ENCODE measurements around the gene GUCA1A. TPM values are rescaled to one million over a fixed set of nuclear protein-coding genes. Genes with fewer than 3 reads are reported as not detected.
"Not testable (repeated sequence)": the region's sequence is repeated elsewhere in the genome, so short reads cannot be mapped to it uniquely, and the experiment has no call there.

Gene GUCA1A
- polyA plus RNA-seq, 1 donor, result 0.49 TPM

DNA sequence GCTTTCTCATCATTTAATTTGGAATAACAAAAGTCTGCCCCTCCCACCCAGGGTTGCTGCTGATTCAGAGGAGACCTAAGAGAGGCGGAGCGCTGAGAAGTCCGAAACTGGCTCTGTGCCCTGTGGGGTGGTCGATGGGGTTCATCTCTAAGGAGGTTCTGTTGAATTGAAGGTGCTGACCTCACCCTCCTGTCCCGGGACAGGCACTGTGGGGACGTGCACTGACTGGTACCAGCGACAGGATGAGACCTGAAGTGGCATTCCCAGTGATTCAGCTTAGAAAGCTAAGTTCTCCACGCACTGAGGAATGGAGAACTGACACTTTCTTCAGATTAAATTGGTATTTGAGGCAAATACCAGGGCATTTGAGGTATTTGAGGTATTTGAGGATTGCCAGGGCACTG is 20.3 kb downstream of the GUCA1A start:
- WGBS (ENCODE audit: insufficient coverage, low lambda C conversion rate), result no CpG with 5 or more reads among the region's 8 CpGs
- H3K4me3 ChIP-seq (ENCODE audit: low read length), result no peak overlapping the region

DNA sequence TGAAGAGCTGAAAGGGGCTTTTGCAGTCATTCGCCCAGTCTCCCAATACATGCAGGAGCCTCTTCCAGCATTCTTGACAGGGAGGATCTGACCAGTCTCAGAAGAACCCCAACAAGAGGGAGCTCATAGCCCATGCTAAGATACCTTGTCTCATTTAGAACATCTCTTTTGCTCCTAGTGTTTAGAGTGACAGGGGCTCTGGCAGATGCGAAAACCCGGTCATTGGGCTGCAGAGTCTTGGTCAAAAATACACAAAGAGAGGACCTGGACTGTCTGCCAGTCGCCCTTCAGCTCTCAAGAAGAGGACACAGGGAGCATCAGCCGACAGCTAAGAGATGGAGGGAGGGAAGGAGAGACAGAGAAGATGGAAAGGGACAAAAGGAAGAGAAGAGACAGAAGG is 20.9 kb downstream of the GUCA1A start:
- H3K27me3 ChIP-seq (ENCODE audit: control insufficient read depth, insufficient read depth, low read length), result no peaks in the 10 kb centered on the region
- no peak for DNase-seq
- no peaks in the 10 kb centered on the region for H3K36me3 ChIP-seq (ENCODE audit: control insufficient read depth, insufficient read depth, low read length)
- H3K4me1 ChIP-seq (ENCODE audit: control insufficient read depth, insufficient read depth, low read length), result peaks cover 9% of the 10 kb centered on the region
- no peak overlapping the region for H3K27ac ChIP-seq (ENCODE audit: low read length)
- 80% methylated on average over 2 of the region's 5 CpGs for WGBS (ENCODE audit: insufficient coverage, low lambda C conversion rate)
- H3K9me3 ChIP-seq (ENCODE audit: control insufficient read depth, low read depth, low read length), result no peaks in the 10 kb centered on the region
- no peak overlapping the region for H3K4me3 ChIP-seq (ENCODE audit: low read length)

More for the DNA sequence above, 20.3 kb downstream of the GUCA1A start:
- Histone ChIP-seq H3K27ac (ENCODE audit: low read length) (no peak overlapping the region), H3K27me3 (ENCODE audit: control insufficient read depth, insufficient read depth, low read length) (no peaks in the 10 kb centered on the region), H3K36me3 (ENCODE audit: control insufficient read depth, insufficient read depth, low read length) (no peaks in the 10 kb centered on the region), H3K4me1 (ENCODE audit: control insufficient read depth, insufficient read depth, low read length) (peaks cover 9% of the 10 kb centered on the region), H3K9me3 (ENCODE audit: control insufficient read depth, low read depth, low read length) (no peaks in the 10 kb centered on the region)
- DNase-seq, result no peak

GRCh38 chr6:42195415-42195814 is 22.3 kb downstream of the GUCA1A start:
- Histone ChIP-seq H3K36me3 (ENCODE audit: control insufficient read depth, insufficient read depth, low read length) (no peaks in the 10 kb centered on the region), H3K27ac (ENCODE audit: low read length) (no peak overlapping the region), H3K9me3 (ENCODE audit: control insufficient read depth, low read depth, low read length) (no peaks in the 10 kb centered on the region), H3K27me3 (ENCODE audit: control insufficient read depth, insufficient read depth, low read length) (no peaks in the 10 kb centered on the region), H3K4me3 (ENCODE audit: low read length) (no peak overlapping the region), H3K4me1 (ENCODE audit: control insufficient read depth, insufficient read depth, low read length) (peaks cover 13% of the 10 kb centered on the region)
- peak in 1 of 2 donors; percentile 51 for DNase-seq
- no CpG with 5 or more reads among the region's 4 CpGs for WGBS (ENCODE audit: insufficient coverage, low lambda C conversion rate)

DNA sequence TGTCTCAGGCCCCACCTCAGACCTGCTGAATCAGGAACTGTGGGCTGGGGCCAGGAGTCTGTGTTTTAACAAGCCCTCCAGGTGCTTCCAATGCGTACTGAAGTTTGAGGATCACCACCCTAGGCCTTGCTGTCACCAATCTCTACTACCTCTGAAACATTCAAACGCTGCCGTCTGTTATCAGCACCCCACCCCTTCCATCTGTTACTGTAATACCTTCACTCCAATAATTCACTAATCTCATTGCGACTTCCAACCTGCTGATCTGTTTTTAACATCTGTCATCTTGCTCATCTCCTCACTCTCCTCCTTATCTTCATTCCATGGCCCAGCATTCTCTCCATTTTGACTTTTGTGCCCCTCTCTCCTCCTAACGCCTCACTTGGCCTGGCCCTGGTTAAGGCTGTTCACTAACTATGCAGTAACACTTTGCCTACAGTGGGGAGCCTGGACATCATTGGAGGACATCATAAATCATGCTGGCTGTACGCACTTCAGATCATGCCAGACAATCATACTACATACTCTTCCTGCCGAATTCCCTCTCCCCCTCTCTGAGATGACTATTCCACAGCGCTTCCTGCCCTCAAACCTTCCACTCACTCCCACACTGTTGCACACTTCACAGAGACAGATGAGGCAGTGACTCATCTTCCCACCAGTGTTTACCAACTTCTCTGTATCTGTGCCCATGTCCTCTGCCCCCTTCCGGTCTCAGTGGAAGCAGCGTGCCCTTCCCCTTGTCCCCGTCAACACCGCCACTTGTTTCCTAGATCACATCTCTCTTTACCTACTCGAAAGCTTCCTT is 24.6 kb downstream of the GUCA1A start:
- peak in 1 of 2 donors; percentile 25 for DNase-seq
- Histone ChIP-seq H3K27ac (ENCODE audit: low read length) (no peak overlapping the region), H3K27me3 (ENCODE audit: control insufficient read depth, insufficient read depth, low read length) (no peaks in the 10 kb centered on the region), H3K4me1 (ENCODE audit: control insufficient read depth, insufficient read depth, low read length) (peaks cover 16% of the 10 kb centered on the region), H3K4me3 (ENCODE audit: low read length) (no peak overlapping the region), H3K36me3 (ENCODE audit: control insufficient read depth, insufficient read depth, low read length) (no peaks in the 10 kb centered on the region), H3K9me3 (ENCODE audit: control insufficient read depth, low read depth, low read length) (no peaks in the 10 kb centered on the region)
- WGBS (ENCODE audit: insufficient coverage, low lambda C conversion rate), result 40% methylated on average over 9 of the region's 13 CpGs

- H3K27ac ChIP-seq (ENCODE audit: low read length), result no peak overlapping the region
- WGBS (ENCODE audit: insufficient coverage, low lambda C conversion rate), result 100% methylated on average over 1 of the region's 5 CpGs
- H3K9me3 ChIP-seq (ENCODE audit: control insufficient read depth, low read depth, low read length), result no peaks in the 10 kb centered on the region
- H3K4me3 ChIP-seq (ENCODE audit: low read length), result no peak overlapping the region
- peaks cover 24% of the 10 kb centered on the region for H3K4me1 ChIP-seq (ENCODE audit: control insufficient read depth, insufficient read depth, low read length)
- no peak for DNase-seq
- H3K36me3 ChIP-seq (ENCODE audit: control insufficient read depth, insufficient read depth, low read length), result no peaks in the 10 kb centered on the region
- no peaks in the 10 kb centered on the region for H3K27me3 ChIP-seq (ENCODE audit: control insufficient read depth, insufficient read depth, low read length)
Observed at GRCh38 chr6:42199106-42199981, 26.2 kb downstream of the GUCA1A start.

GRCh38 chr6:42200035-42200434 is 26.9 kb downstream of the GUCA1A start:
- no peak overlapping the region for H3K27ac ChIP-seq (ENCODE audit: low read length)
- DNase-seq, result peak in 1 of 2 donors; percentile 32
- 20% methylated on average over 1 of the region's 1 CpG for WGBS (ENCODE audit: insufficient coverage, low lambda C conversion rate)

DNA sequence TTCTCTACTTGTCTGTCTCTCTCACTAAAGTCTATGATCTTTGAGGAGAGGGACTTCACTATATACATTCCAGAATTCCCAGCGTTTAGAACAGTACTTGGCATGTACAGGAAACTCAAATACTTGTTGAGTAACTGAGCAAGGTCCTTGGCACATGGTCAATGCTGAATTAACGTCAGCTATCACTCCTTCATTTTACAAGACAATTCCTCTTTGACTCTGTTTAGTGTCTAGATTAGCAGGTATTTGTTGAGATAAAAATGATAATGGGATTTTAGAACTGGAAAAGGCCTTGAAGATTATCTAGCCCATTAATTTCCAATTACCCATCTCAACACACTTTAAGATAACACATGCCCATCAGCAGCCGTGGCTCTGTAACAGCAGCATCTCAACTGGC is 28.2 kb downstream of the GUCA1A start:
- H3K27ac ChIP-seq (ENCODE audit: low read length), result no peak overlapping the region

More at GRCh38 chr6:42200035-42200434, 26.9 kb downstream of the GUCA1A start:
- Histone ChIP-seq H3K4me3 (ENCODE audit: low read length) (no peak overlapping the region), H3K36me3 (ENCODE audit: control insufficient read depth, insufficient read depth, low read length) (no peaks in the 10 kb centered on the region), H3K27me3 (ENCODE audit: control insufficient read depth, insufficient read depth, low read length) (no peaks in the 10 kb centered on the region), H3K4me1 (ENCODE audit: control insufficient read depth, insufficient read depth, low read length) (peaks cover 31% of the 10 kb centered on the region), H3K9me3 (ENCODE audit: control insufficient read depth, low read depth, low read length) (no peaks in the 10 kb centered on the region)

GRCh38 chr6:42202131-42202915 is 29.2 kb downstream of the GUCA1A start:
- not testable (repeated sequence) for DNase-seq; H3K36me3 ChIP-seq (ENCODE audit: control insufficient read depth, insufficient read depth, low read length); H3K4me3 ChIP-seq (ENCODE audit: low read length); H3K27me3 ChIP-seq (ENCODE audit: control insufficient read depth, insufficient read depth, low read length); H3K9me3 ChIP-seq (ENCODE audit: control insufficient read depth, low read depth, low read length); H3K27ac ChIP-seq (ENCODE audit: low read length)
- no CpG with 5 or more reads among the region's 13 CpGs for WGBS (ENCODE audit: insufficient coverage, low lambda C conversion rate)
- H3K4me1 ChIP-seq (ENCODE audit: control insufficient read depth, insufficient read depth, low read length), result peaks cover 26% of the 10 kb centered on the region

More for the DNA sequence above, 28.2 kb downstream of the GUCA1A start:
- peak in 1 of 2 donors; percentile 33 for DNase-seq
- WGBS (ENCODE audit: insufficient coverage, low lambda C conversion rate), result no CpG with 5 or more reads among the region's 3 CpGs
- no peaks in the 10 kb centered on the region for H3K36me3 ChIP-seq (ENCODE audit: control insufficient read depth, insufficient read depth, low read length)
- no peak overlapping the region for H3K4me3 ChIP-seq (ENCODE audit: low read length)
- no peaks in the 10 kb centered on the region for H3K9me3 ChIP-seq (ENCODE audit: control insufficient read depth, low read depth, low read length)
- no peaks in the 10 kb centered on the region for H3K27me3 ChIP-seq (ENCODE audit: control insufficient read depth, insufficient read depth, low read length)
- H3K4me1 ChIP-seq (ENCODE audit: control insufficient read depth, insufficient read depth, low read length), result peaks cover 28% of the 10 kb centered on the region

- Histone ChIP-seq H3K27ac (ENCODE audit: low read length) (no peak overlapping the region), H3K4me3 (ENCODE audit: low read length) (no peak overlapping the region), H3K9me3 (ENCODE audit: control insufficient read depth, low read depth, low read length) (no peaks in the 10 kb centered on the region), H3K4me1 (ENCODE audit: control insufficient read depth, insufficient read depth, low read length) (peaks cover 27% of the 10 kb centered on the region), H3K36me3 (ENCODE audit: control insufficient read depth, insufficient read depth, low read length) (peaks cover 3% of the 10 kb centered on the region), H3K27me3 (ENCODE audit: control insufficient read depth, insufficient read depth, low read length) (no peaks in the 10 kb centered on the region)
- no peak for DNase-seq
- no CpG with 5 or more reads among the region's 3 CpGs for WGBS (ENCODE audit: insufficient coverage, low lambda C conversion rate)
Observed at GRCh38 chr6:42203183-42203582, 30.0 kb downstream of the GUCA1A start.

DNA sequence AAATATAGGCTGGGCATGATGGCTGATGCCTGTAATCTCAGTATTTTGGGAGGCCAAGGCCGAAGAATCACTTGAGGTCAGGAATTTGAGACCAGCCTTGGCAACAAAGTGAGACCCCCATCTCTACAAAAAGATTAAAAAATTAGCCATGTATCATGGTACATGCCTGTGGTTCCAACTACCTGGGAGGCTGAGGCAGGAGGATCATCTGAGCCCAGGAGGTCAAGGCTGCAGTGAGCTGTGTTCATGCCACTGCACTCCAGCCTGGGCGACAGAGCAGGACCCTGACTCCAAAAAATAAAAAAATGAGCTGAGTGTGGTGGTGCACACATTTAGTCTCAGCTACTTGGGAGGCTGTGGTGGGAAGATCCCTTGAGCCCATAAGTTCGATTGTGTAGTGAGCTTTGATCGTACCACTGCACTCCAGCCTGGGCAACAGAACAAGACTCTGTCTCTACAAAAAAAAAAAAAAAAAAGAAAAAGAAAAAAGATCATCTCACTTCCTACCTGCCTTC is 31.7 kb downstream of the GUCA1A start:
- WGBS (ENCODE audit: insufficient coverage, low lambda C conversion rate), result no CpG with 5 or more reads among the region's 4 CpGs
- DNase-seq, result no peak
- peak overlapping the region; percentile 79 for H3K27ac ChIP-seq (ENCODE audit: low read length)
- no peaks in the 10 kb centered on the region for H3K27me3 ChIP-seq (ENCODE audit: control insufficient read depth, insufficient read depth, low read length)
- peaks cover 27% of the 10 kb centered on the region for H3K4me1 ChIP-seq (ENCODE audit: control insufficient read depth, insufficient read depth, low read length)
- no peaks in the 10 kb centered on the region for H3K9me3 ChIP-seq (ENCODE audit: control insufficient read depth, low read depth, low read length)
- H3K4me3 ChIP-seq (ENCODE audit: low read length), result no peak overlapping the region
- H3K36me3 ChIP-seq (ENCODE audit: control insufficient read depth, insufficient read depth, low read length), result peaks cover 16% of the 10 kb centered on the region

All from large intestine (tissue), 3 donors.